IMR-90 (cell line): ENCODE data around the gene GPR62. TPM values are rescaled to one million over a fixed set of nuclear protein-coding genes. Genes with fewer than 3 reads are reported as not detected.

Source experiments
- ATAC-seq: fragments of 200-7000 bp; cut with Tn5 transposase; 2 replicates; pipeline ENCODE4 v1.9.1; 2020; ENCODE audit warnings: low read depth, mild to moderate bottlenecking, moderate library complexity
- BruUV-seq: library from RNA; stranded (reverse); fragments of 400-500 nt; replicated peaks from 2 replicates; lab custom pipeline; 2021; lab: Mats Ljungman, UMichigan
- CTCF ChIA-PET: fragments of 300-600 bp; formaldehyde crosslinking; extraction: SDS; loops from one replicate; lab custom pipeline; 2021; ENCODE audit warnings: antibody characterized with exemption; lab: Yijun Ruan, JAX
- POLR2A ChIA-PET: fragments of 300-600 bp; sonication (Branson Sonifier 250); formaldehyde crosslinking; loops from one replicate; lab custom pipeline; 2022; ENCODE audit warnings: antibody characterized with exemption; ENCODE audit not compliant: unreplicated experiment; lab: Charles Lee
- DNase-seq: peaks from one replicate; pipeline ENCODE4 v3.0.0; 2013
- H2AFZ ChIP-seq: replicated peaks from 2 replicates; pipeline ENCODE3; 2013; ENCODE audit warnings: low read length, mild to moderate bottlenecking; ENCODE audit not compliant: poor library complexity
- H2AK5ac ChIP-seq: 2 replicates; pipeline ENCODE4 v1.6.1; 2013; ENCODE audit warnings: low read depth, low read length, inconsistent platforms
- H2AK9ac ChIP-seq: replicated peaks from 2 replicates; pipeline ENCODE3; 2013; ENCODE audit warnings: mild to moderate bottlenecking, low read depth, low read length, moderate library complexity; ENCODE audit not compliant: poor library complexity
- H2BK120ac ChIP-seq: 2 replicates; pipeline ENCODE4 v1.6.1; 2013; ENCODE audit warnings: low read depth, low read length, inconsistent platforms
- H2BK15ac ChIP-seq: 3 replicates; pipeline ENCODE4 v1.6.1; 2013; ENCODE audit warnings: low read depth, low read length, inconsistent platforms
- H2BK20ac ChIP-seq: 2 replicates; pipeline ENCODE4 v1.6.1; 2013; ENCODE audit warnings: low read depth, mild to moderate bottlenecking, inconsistent platforms, low read length, moderate library complexity
- H2BK5ac ChIP-seq: 2 replicates; pipeline ENCODE4 v1.6.1; 2013; ENCODE audit warnings: mild to moderate bottlenecking, low read depth, low read length, inconsistent platforms; ENCODE audit not compliant: poor library complexity, severe bottlenecking
- H3K14ac ChIP-seq: replicated peaks from 2 replicates; pipeline ENCODE4 v1.6.1; 2013; ENCODE audit warnings: low read depth, low read length, inconsistent platforms
- H3K18ac ChIP-seq: 2 replicates; pipeline ENCODE4 v1.6.1; 2013; ENCODE audit warnings: low read depth, low read length, control low read depth
- H3K23ac ChIP-seq: 2 replicates; pipeline ENCODE4 v1.6.1; 2013; ENCODE audit warnings: low read depth, low read length, inconsistent platforms
- H3K27ac ChIP-seq: 2 replicates; pipeline ENCODE4 v1.5.1; 2013; ENCODE audit warnings: mild to moderate bottlenecking, control low read depth, low read length; ENCODE audit not compliant: insufficient read depth
- H3K27me3 ChIP-seq: 2 replicates; pipeline ENCODE4 v1.6.1; 2013; ENCODE audit warnings: low read length; ENCODE audit not compliant: control insufficient read depth, insufficient read depth
- H3K36me3 ChIP-seq: 2 replicates; pipeline ENCODE4 v1.6.1; 2013; ENCODE audit warnings: low read length, mixed read lengths; ENCODE audit not compliant: control insufficient read depth, insufficient read depth
- H3K4ac ChIP-seq: 2 replicates; pipeline ENCODE4 v1.6.1; 2013; ENCODE audit warnings: low read depth, low read length, inconsistent platforms
- H3K4me1 ChIP-seq: 2 replicates; pipeline ENCODE4 v1.6.1; 2013; ENCODE audit warnings: low read length, mixed read lengths; ENCODE audit not compliant: control insufficient read depth, insufficient read depth
- H3K4me2 ChIP-seq: 2 replicates; pipeline ENCODE4 v1.6.1; 2013; ENCODE audit warnings: low read depth, mild to moderate bottlenecking, control low read depth, low read length, moderate library complexity
- H3K4me3 ChIP-seq: 2 replicates; pipeline ENCODE4 v1.5.1; 2013; ENCODE audit warnings: low read depth, mild to moderate bottlenecking, control low read depth, low read length, moderate library complexity; ENCODE audit not compliant: insufficient read depth
- H3K56ac ChIP-seq: 2 replicates; pipeline ENCODE4 v1.6.1; 2013; ENCODE audit warnings: low read length, inconsistent platforms; ENCODE audit not compliant: insufficient read depth; ENCODE audit errors: extremely low read depth
- H3K79me1 ChIP-seq, 2 experiments: 2 replicates each; pipeline ENCODE4 v1.6.1; 2013; ENCODE audit warnings: low read length in 2 of 2, inconsistent platforms in 1 of 2, low read depth in 1 of 2
- H3K9ac ChIP-seq: 2 replicates; pipeline ENCODE4 v1.6.1; 2013; ENCODE audit warnings: low read depth, low read length, control low read depth
- H3K9me1 ChIP-seq: 2 replicates; pipeline ENCODE4 v1.6.1; 2013; ENCODE audit warnings: low read length, inconsistent platforms; ENCODE audit not compliant: insufficient read depth
- H3K9me3 ChIP-seq: 2 replicates; pipeline ENCODE4 v1.6.1; 2013; ENCODE audit warnings: low read length; ENCODE audit not compliant: control insufficient read depth, insufficient read depth
- H4K20me1 ChIP-seq: 2 replicates; pipeline ENCODE4 v1.6.1; 2013; ENCODE audit warnings: low read length, inconsistent platforms; ENCODE audit not compliant: insufficient read depth
- H4K5ac ChIP-seq: 2 replicates; pipeline ENCODE4 v1.6.1; 2013; ENCODE audit warnings: mild to moderate bottlenecking, low read depth, low read length, control low read depth
- H4K8ac ChIP-seq, 2 experiments: 2 replicates each; pipeline ENCODE4 v1.6.1; 2013; ENCODE audit warnings: low read depth in 2 of 2, low read length in 2 of 2, control low read depth in 1 of 2, inconsistent platforms in 1 of 2
- H4K91ac ChIP-seq: 2 replicates; pipeline ENCODE4 v1.6.1; 2013; ENCODE audit warnings: low read depth, low read length, inconsistent platforms; ENCODE audit not compliant: insufficient read depth
- BHLHE40 ChIP-seq: fragments of 150-350 bp; IDR thresholded peaks from 2 replicates; pipeline ENCODE4 v1.6.1; 2016; ENCODE audit warnings: mild to moderate bottlenecking, low read depth, low read length
- CEBPB ChIP-seq: IDR thresholded peaks from 2 replicates; pipeline ENCODE4 v1.6.1; 2012; ENCODE audit warnings: low read depth, low read length, improper control_type of control experiment
- CHD1 ChIP-seq: IDR thresholded peaks from 2 replicates; pipeline ENCODE4 v1.6.1; 2012; ENCODE audit warnings: low read depth, low read length, improper control_type of control experiment
- CTCF ChIP-seq: conservative IDR thresholded peaks from 2 replicates; pipeline ENCODE4 v1.5.1; 2012; ENCODE audit warnings: mild to moderate bottlenecking, low read depth, low read length, improper control_type of control experiment
- ELK1 ChIP-seq: fragments of 150-350 bp; IDR thresholded peaks from 2 replicates; pipeline ENCODE4 v1.6.1; 2016; ENCODE audit warnings: low read depth, mild to moderate bottlenecking, low read length, moderate library complexity, borderline replicate concordance
- MAFK ChIP-seq: IDR thresholded peaks from 2 replicates; pipeline ENCODE4 v1.6.1; 2012; ENCODE audit warnings: low read depth, low read length, improper control_type of control experiment
- MAZ ChIP-seq: IDR thresholded peaks from 2 replicates; pipeline ENCODE4 v1.6.1; 2012; ENCODE audit warnings: low read depth, mild to moderate bottlenecking, low read length, improper control_type of control experiment, moderate library complexity, borderline replicate concordance
- MXI1 ChIP-seq: IDR thresholded peaks from 2 replicates; pipeline ENCODE4 v1.6.1; 2012; ENCODE audit warnings: low read depth, mild to moderate bottlenecking, low read length, moderate library complexity, borderline replicate concordance
- NFE2L2 ChIP-seq: fragments of 150-350 bp; IDR thresholded peaks from 2 replicates; pipeline ENCODE4 v1.6.1; 2016; ENCODE audit warnings: low read depth, mild to moderate bottlenecking, low read length
- POLR2A ChIP-seq: IDR thresholded peaks from 2 replicates; pipeline ENCODE4 v1.6.1; 2012; ENCODE audit warnings: mild to moderate bottlenecking, low read depth, low read length
- USF2 ChIP-seq: fragments of 150-350 bp; IDR thresholded peaks from 2 replicates; pipeline ENCODE4 v1.6.1; 2017; ENCODE audit warnings: mild to moderate bottlenecking, antibody characterized with exemption, low read length, low read depth
- WGBS, 2 experiments: methylation state at CpG; one replicate each; pipeline versions ENCODE4 v1.1.5 to v1.1.7; 2013; ENCODE audit warnings: missing lambda C conversion rate in 2 of 2; ENCODE audit not compliant: insufficient read length in 1 of 2; ENCODE audit errors: extremely low coverage in 2 of 2; 5-methylcytosine and 5-hydroxymethylcytosine counted together
- dilution Hi-C: fragments of 300-500 bp; cut with HindIII; formaldehyde crosslinking; loops from one replicate; pipeline ENCODE4 v1.14.3; 2018; ENCODE audit warnings: low sequenced_read_pairs; ENCODE audit not compliant: unreplicated experiment
- in situ Hi-C: fragments of 300-500 bp; cut with MboI; formaldehyde crosslinking; loops from 3 replicates; pipeline ENCODE4 v1.14.3; 2019; ENCODE audit warnings: low sequenced_read_pairs, inconsistent platforms, mixed read lengths
- intact Hi-C: fragments of 100-400 bp; cut with micrococcal nuclease; formaldehyde crosslinking; loops from 2 replicates; pipeline ENCODE4 v1.10.0; 2022
- polyA plus RNA-seq, 3 experiments: library from polyadenylated mRNA; depleted of rRNA; stranded (reverse); fragments of >200 nt; gene quantifications; 2 replicates each; pipeline ENCODE4 v1.2.3, GENCODE V29; 2012; ENCODE audit warnings: low replicate concordance in 1 of 3
- total RNA-seq: library from RNA; depleted of rRNA; stranded (reverse); fragments of >200 nt; gene quantifications from 2 replicates; pipeline ENCODE4 v1.2.3, GENCODE V29; 2012

GPR62 gene
- total and polyA plus RNA-seq, 2 of the 4 experiments (the other 2 are of a cell fraction), result under 0.01 TPM; not detected in 1

DNA sequence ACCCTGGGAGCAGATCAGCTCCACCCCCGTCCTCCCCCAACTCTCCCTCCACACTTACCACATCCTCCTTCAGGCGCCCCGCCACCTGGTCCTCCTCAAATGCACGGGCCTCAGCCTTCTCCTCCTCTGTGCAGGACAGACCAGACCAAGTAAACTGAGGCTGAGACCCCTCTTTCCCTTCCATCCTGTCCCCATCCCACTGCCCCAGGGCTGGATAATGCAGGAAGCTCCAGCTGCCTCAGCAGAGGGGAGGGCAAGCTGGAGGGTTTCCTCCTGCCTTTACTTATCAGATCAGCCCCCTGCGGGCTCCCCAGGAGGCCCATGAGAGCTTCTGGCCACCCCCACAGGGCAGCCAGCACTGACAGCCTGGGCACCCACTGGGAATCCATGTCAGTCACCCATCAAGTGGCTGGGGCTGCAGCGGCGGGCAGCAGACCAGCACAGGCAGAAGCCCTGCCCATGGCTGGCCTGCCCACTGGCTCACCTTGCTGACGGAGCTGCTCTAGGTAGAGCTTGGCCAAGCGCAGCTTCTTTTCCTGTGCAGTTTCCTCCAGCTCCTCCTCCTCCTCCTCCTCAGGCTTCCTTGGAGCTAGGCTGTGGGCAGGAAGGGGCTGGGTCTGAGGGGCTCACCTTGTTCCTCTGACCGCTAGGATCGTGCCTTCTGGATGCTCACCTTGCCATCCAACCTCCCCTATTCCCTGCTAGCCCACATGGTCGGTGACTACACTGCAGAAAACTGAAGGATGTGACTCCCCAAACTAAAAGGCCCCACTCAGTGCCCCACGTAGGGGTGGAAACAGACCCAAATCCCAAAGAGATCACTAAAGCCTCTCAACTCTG, 17.4 kb upstream of the GPR62 start:
- Histone ChIP-seq H3K18ac (no peak overlapping the region), H4K5ac (no peak overlapping the region), H3K36me3 (peaks cover 49% of the 10 kb centered on the region), H3K27ac (no peak overlapping the region), H4K20me1 (peaks cover 9% of the 10 kb centered on the region), H2BK20ac (no peak overlapping the region), H2AK5ac (no peak overlapping the region), H3K9me1 (peaks cover 4% of the 10 kb centered on the region), H2BK5ac (no peak overlapping the region), H2AFZ (no peak overlapping the region), H3K9ac (no peak overlapping the region), H2BK15ac (no peak overlapping the region), H4K8ac (no peak overlapping the region), H3K4me3 (no peak overlapping the region), H3K4ac (no peak overlapping the region), H4K91ac (no peak overlapping the region), H3K27me3 (no peaks in the 10 kb centered on the region), H3K23ac (no peak overlapping the region), H3K14ac (no peak overlapping the region), H2BK120ac (no peak overlapping the region), H3K4me1 (peaks cover 9% of the 10 kb centered on the region), H3K56ac (no peak overlapping the region), H3K4me2 (no peak overlapping the region), H3K9me3 (no peaks in the 10 kb centered on the region), H3K79me1 (peaks cover 17 to 33% of the 10 kb centered on the region in 2 experiments; a peak in 3 of 4 replicates), H2AK9ac (peak overlapping the region; percentile 24)
- no TSS peak for BruUV-seq
- ATAC-seq (no peak), DNase-seq (no peak)
- 100% methylated on average over 2 of the region's 13 CpGs; no CpG with 5 or more reads in 1 of the 2 experiments for WGBS, 2 experiments
- in situ Hi-C loops, result loop anchor here (25.0 kb wide), 1 partner anchor 551 kb away; the partner anchor contains the start of genes MANF and RBM15B
- TF ChIP-seq CTCF (no peak), MAZ (no peak), MAFK (no peak), NFE2L2 (no peak), POLR2A (no peak), BHLHE40 (no peak), ELK1 (no peak), MXI1 (no peak), CEBPB (no peak), USF2 (no peak), CHD1 (no peak)
- dilution Hi-C loops, result no loop called here
- CTCF ChIA-PET, result no interaction called here
- POLR2A ChIA-PET, result no interaction called here
- intact Hi-C loops, result no loop called here
